ENCODE measurements around the gene REX1BD. TPM values are rescaled to one million over a fixed set of nuclear protein-coding genes. Genes with fewer than 3 reads are reported as not detected.
A peak's percentile ranks its signal among the peaks of the same experiment; 100 is the strongest.
"Not testable (repeated sequence)": the region's sequence is repeated elsewhere in the genome, so short reads cannot be mapped to it uniquely, and the experiment has no call there.

The REX1BD gene
- total RNA-seq, result 100 to 1,000 TPM in 1 of 2 donors, 10 to 100 TPM in 1; 98.9 to 149 TPM

- Histone ChIP-seq H3K4me3 (peak within 1 kb of the TSS; percentile 66 to 84), H3K36me3 (peaks cover 0 to 3% of the 10 kb centered on the region in 2 donors), H3K9me3 (no peaks in the 10 kb centered on the region), H3K27ac (peak within 1 kb of the TSS; percentile 78 to 79), H3K4me1 (replicated peaks) (peaks cover 5% of the 10 kb centered on the region), H3K27me3 (replicated peaks; ENCODE audit: insufficient read depth) (no peaks in the 10 kb centered on the region)
- TF ChIP-seq POLR2A (IDR thresholded peaks at IDR 0.05) (peak; percentile 31), POLR2AphosphoS5 (IDR thresholded peaks at IDR 0.05) (peak; percentile 29), CTCF (IDR thresholded peaks at IDR 0.05) (peak; percentile 53 to 87 (median 82))
- under 1% methylated on average over 50 of the region's 72 CpGs for WGBS
- intact Hi-C loops (cut with DNase I), result loop anchor here (2.0 kb wide), 1 partner anchor 138 kb away; no protein-coding TSS in a partner anchor
- peak; percentile 58 for DNase-seq (ENCODE audit: low spot score)
These were observed at the start of gene REX1BD for GRCh38 chr19:18588611-18589379. Gene REX1BD (plus strand): TSS chr19:18588798. CDS start chr19:18588802, 4 bp downstream.

- no peaks in the 10 kb centered on the region for H3K9me3 ChIP-seq
- no peak overlapping the region for H3K4me3 ChIP-seq
- no peak overlapping the region for H3K27ac ChIP-seq
- peaks cover 3 to 5% of the 10 kb centered on the region in 2 donors for H3K36me3 ChIP-seq
- DNase-seq (ENCODE audit: low spot score), result no peak
- H3K4me1 ChIP-seq (replicated peaks), result peaks cover 5% of the 10 kb centered on the region
- 94% methylated on average over 19 of the region's 19 CpGs for WGBS
- TF ChIP-seq POLR2A (IDR thresholded peaks at IDR 0.05), result no peak
- no peak for TF ChIP-seq CTCF (IDR thresholded peaks at IDR 0.05)
- TF ChIP-seq POLR2AphosphoS5 (IDR thresholded peaks at IDR 0.05), result no peak
- intact Hi-C loops (cut with DNase I), result no loop called here
- H3K27me3 ChIP-seq (replicated peaks; ENCODE audit: insufficient read depth), result no peaks in the 10 kb centered on the region
These were observed 49.2 kb upstream of the REX1BD start for GRCh38 chr19:18539372-18539771.

- DNase-seq (ENCODE audit: low spot score); H3K4me1 ChIP-seq (replicated peaks); intact Hi-C loops (cut with DNase I); H3K27me3 ChIP-seq (replicated peaks; ENCODE audit: insufficient read depth); H3K4me3 ChIP-seq; H3K36me3 ChIP-seq; H3K27ac ChIP-seq; H3K9me3 ChIP-seq: not testable (repeated sequence)
- 94% methylated on average over 1 of the region's 1 CpG for WGBS
These were observed 48.4 kb upstream of the REX1BD start for GRCh38 chr19:18540200-18540599.

GRCh38 chr19:18541258-18541991 is 47.2 kb upstream of the REX1BD start:
- H3K4me3 ChIP-seq, result no peak overlapping the region
- H3K27me3 ChIP-seq (replicated peaks; ENCODE audit: insufficient read depth), result no peaks in the 10 kb centered on the region
- no peak for DNase-seq (ENCODE audit: low spot score)
- peaks cover 5% of the 10 kb centered on the region for H3K4me1 ChIP-seq (replicated peaks)
- H3K9me3 ChIP-seq, result no peaks in the 10 kb centered on the region
- WGBS, result 83% methylated on average over 21 of the region's 21 CpGs
- no peak overlapping the region for H3K27ac ChIP-seq
- intact Hi-C loops (cut with DNase I), result no loop called here
- peaks cover 3 to 5% of the 10 kb centered on the region in 2 donors for H3K36me3 ChIP-seq
- no peak for TF ChIP-seq CTCF (IDR thresholded peaks at IDR 0.05)

- H3K4me1 ChIP-seq (replicated peaks), result peaks cover 5% of the 10 kb centered on the region
- H3K4me3 ChIP-seq, result peak overlapping the region; percentile 81 to 93
- intact Hi-C loops (cut with DNase I), result no loop called here
- peaks cover 0 to 5% of the 10 kb centered on the region in 2 donors for H3K36me3 ChIP-seq
- 17% methylated on average over 11 of the region's 11 CpGs for WGBS
- TF ChIP-seq POLR2AphosphoS5 (IDR thresholded peaks at IDR 0.05) (no peak), POLR2A (IDR thresholded peaks at IDR 0.05) (no peak), CTCF (IDR thresholded peaks at IDR 0.05) (no peak)
- DNase-seq (ENCODE audit: low spot score), result no peak
- no peaks in the 10 kb centered on the region for H3K9me3 ChIP-seq
- H3K27ac ChIP-seq, result peak overlapping the region; percentile 89 to 90
- H3K27me3 ChIP-seq (replicated peaks; ENCODE audit: insufficient read depth), result no peaks in the 10 kb centered on the region
These were observed 46.3 kb upstream of the REX1BD start for GRCh38 chr19:18541992-18542940.

Data from prostate gland (tissue), 2 donors.